Smooth muscle cell (in vitro differentiated cells): ENCODE data around the gene RTP2. TPM values are rescaled to one million over a fixed set of nuclear protein-coding genes. Genes with fewer than 3 reads are reported as not detected.

ENCODE experiments used
- DNase-seq: peaks from one replicate; lab custom pipeline; 2025; ENCODE audit not compliant: unreplicated experiment; lab: John Stamatoyannopoulos, UW
- H2AFZ ChIP-seq: fragments of 200-600 bp; sonication (generic); 2 replicates; pipeline ENCODE4 v1.6.0; 2016; ENCODE audit warnings: antibody characterized with exemption, low read depth, mild to moderate bottlenecking
- H3F3A ChIP-seq: fragments of 200-600 bp; sonication (generic); 2 replicates; pipeline ENCODE4 v1.6.0; 2017; ENCODE audit warnings: antibody characterized with exemption, low read depth
- H3K27ac ChIP-seq: fragments of 200-600 bp; sonication (generic); 2 replicates; pipeline ENCODE4 v1.5.1; 2016; ENCODE audit warnings: low read depth, mild to moderate bottlenecking
- H3K27me3 ChIP-seq: fragments of 200-600 bp; sonication (generic); 2 replicates; pipeline ENCODE4 v1.6.1; 2016; ENCODE audit warnings: low read depth, mild to moderate bottlenecking
- H3K36me3 ChIP-seq: fragments of 200-600 bp; sonication (generic); 2 replicates; pipeline ENCODE4 v1.5.1; 2016; ENCODE audit warnings: low read depth
- H3K4me1 ChIP-seq: fragments of 200-600 bp; sonication (generic); 2 replicates; pipeline ENCODE4 v1.5.1; 2016; ENCODE audit warnings: low read depth
- H3K4me2 ChIP-seq: fragments of 200-600 bp; sonication (generic); 2 replicates; pipeline ENCODE4 v1.6.0; 2016; ENCODE audit warnings: mild to moderate bottlenecking
- H3K4me3 ChIP-seq: fragments of 200-600 bp; sonication (generic); 2 replicates; pipeline ENCODE4 v1.5.1; 2016; ENCODE audit warnings: mild to moderate bottlenecking
- H3K79me2 ChIP-seq: fragments of 200-600 bp; sonication (generic); 2 replicates; pipeline ENCODE4 v1.6.0; 2016; ENCODE audit warnings: low read depth, mild to moderate bottlenecking
- H3K9ac ChIP-seq: fragments of 200-600 bp; sonication (generic); 2 replicates; pipeline ENCODE4 v1.6.0; 2016; ENCODE audit warnings: low read depth
- H3K9me3 ChIP-seq: fragments of 200-600 bp; sonication (generic); replicated peaks from 2 replicates; pipeline ENCODE4 v1.5.1; 2016; ENCODE audit warnings: low read depth
- H4K20me1 ChIP-seq: fragments of 200-600 bp; sonication (generic); 2 replicates; pipeline ENCODE4 v1.6.0; 2016; ENCODE audit warnings: low read depth
- WGBS: methylation state at CpG from one replicate; pipeline ENCODE4 v1.1.7; 2016; ENCODE audit warnings: low lambda C conversion rate; 5-methylcytosine and 5-hydroxymethylcytosine counted together
- polyA plus RNA-seq: library from polyadenylated mRNA; unstranded; fragments of >200 nt; fragmentation: Nextera tagmentation; extraction: Ambion mirVana; gene quantifications from 2 replicates; pipeline ENCODE4 v1.2.1, GENCODE V29; 2016
- total RNA-seq: library from RNA; depleted of rRNA; stranded (reverse); fragments of >200 nt; gene quantifications from 2 replicates; pipeline ENCODE4 v1.2.3, GENCODE V29; 2014
- TF ChIP-seq, protein P1 (sequence below): fragments of 200-600 bp; sonication (generic); IDR thresholded peaks from 2 replicates; pipeline ENCODE4 v1.5.1; 2017; ENCODE audit warnings: borderline replicate concordance, mild to moderate bottlenecking, antibody characterized with exemption; ENCODE audit not compliant: insufficient read depth, poor library complexity, severe bottlenecking

The RTP2 gene
- total and polyA plus RNA-seq, 2 experiments from 2014 or later: not detected

DNA sequence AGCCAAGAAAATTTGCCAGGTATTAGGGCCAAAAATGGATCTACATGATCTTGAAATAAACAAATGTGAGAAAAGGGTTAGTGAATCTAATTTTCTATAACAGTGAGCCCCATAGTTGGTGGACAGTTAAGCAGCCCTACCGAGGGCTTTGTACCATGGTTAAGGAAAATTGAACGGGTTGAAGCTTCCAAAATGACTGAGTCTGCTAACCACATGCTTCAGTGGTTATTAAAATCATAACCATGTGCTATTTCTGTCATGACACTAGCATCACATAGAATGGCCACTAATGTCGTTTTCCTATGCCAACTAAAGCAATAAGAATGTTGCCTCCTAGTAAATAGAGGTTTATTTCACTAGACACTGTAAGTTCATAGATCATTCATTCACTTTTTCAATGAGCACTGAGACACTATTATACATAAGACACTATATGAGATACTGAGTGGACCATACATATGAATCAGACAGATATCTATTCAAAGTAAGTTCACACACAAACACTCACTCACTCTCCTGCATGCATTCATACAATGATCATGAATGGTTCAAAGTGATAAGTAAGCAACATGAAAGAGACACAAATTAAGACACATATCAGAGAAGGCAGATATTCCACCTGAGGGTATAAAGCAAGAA lies 36.5 kb downstream of the RTP2 start:
- no peak overlapping the region for H3K27ac ChIP-seq
- no peaks in the 10 kb centered on the region for H3K79me2 ChIP-seq
- H4K20me1 ChIP-seq: no peaks in the 10 kb centered on the region
- peaks cover 15% of the 10 kb centered on the region for H3K27me3 ChIP-seq
- WGBS: 80% methylated on average over 3 of the region's 3 CpGs
- H3K4me2 ChIP-seq: no peak overlapping the region
- H3K36me3 ChIP-seq: no peaks in the 10 kb centered on the region
- no peak overlapping the region for H3K9ac ChIP-seq
- H3K4me1 ChIP-seq: no peaks in the 10 kb centered on the region
- no peak overlapping the region for H3K4me3 ChIP-seq
- no peaks in the 10 kb centered on the region for H3F3A ChIP-seq
- no peak overlapping the region for H2AFZ ChIP-seq
- no peak for DNase-seq
- no peaks in the 10 kb centered on the region for H3K9me3 ChIP-seq
- TF ChIP-seq, protein P1, sequence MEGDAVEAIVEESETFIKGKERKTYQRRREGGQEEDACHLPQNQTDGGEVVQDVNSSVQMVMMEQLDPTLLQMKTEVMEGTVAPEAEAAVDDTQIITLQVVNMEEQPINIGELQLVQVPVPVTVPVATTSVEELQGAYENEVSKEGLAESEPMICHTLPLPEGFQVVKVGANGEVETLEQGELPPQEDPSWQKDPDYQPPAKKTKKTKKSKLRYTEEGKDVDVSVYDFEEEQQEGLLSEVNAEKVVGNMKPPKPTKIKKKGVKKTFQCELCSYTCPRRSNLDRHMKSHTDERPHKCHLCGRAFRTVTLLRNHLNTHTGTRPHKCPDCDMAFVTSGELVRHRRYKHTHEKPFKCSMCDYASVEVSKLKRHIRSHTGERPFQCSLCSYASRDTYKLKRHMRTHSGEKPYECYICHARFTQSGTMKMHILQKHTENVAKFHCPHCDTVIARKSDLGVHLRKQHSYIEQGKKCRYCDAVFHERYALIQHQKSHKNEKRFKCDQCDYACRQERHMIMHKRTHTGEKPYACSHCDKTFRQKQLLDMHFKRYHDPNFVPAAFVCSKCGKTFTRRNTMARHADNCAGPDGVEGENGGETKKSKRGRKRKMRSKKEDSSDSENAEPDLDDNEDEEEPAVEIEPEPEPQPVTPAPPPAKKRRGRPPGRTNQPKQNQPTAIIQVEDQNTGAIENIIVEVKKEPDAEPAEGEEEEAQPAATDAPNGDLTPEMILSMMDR: no peak

GRCh38 chr3:187665010-187665409 lies 37.3 kb downstream of the RTP2 start:
- Histone ChIP-seq H3K36me3 (no peaks in the 10 kb centered on the region), H4K20me1 (no peaks in the 10 kb centered on the region), H3K4me2 (no peak overlapping the region), H3K4me1 (no peaks in the 10 kb centered on the region), H3K9ac (no peak overlapping the region), H3K79me2 (no peaks in the 10 kb centered on the region), H3K27me3 (peaks cover 15% of the 10 kb centered on the region), H2AFZ (no peak overlapping the region), H3K4me3 (no peak overlapping the region), H3F3A (no peaks in the 10 kb centered on the region), H3K9me3 (no peaks in the 10 kb centered on the region), H3K27ac (no peak overlapping the region)
- TF ChIP-seq, protein P1: no peak
- no peak for DNase-seq

DNA sequence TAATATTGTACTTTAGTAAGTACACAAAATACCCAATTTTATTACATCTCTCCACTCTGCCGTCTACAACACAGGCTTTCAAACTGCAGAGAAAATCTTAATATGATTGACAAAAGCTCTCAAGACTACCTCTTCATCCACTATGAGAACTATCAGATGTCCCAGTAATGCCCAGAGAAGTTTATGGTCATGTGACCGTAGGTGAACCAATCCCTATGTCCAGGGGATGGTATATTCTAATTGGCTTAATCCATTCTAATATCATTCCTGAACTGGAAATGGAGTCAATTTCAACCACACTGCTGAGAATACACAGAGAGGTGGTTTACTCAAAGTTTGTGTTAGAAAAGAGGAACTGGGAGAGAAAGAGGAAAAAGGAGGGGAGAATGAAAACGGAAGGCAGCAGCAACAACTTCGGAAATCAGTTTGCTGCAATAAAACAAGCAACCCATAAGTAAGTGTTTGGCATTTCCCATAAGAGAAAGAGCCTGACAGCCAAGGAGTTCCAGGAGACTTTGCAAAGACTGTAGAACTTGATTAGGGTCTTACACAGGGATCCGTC lies 39.4 kb downstream of the RTP2 start:
- no peaks in the 10 kb centered on the region for H4K20me1 ChIP-seq
- no peak overlapping the region for H3K9ac ChIP-seq
- no peaks in the 10 kb centered on the region for H3F3A ChIP-seq
- H3K27me3 ChIP-seq: peaks cover 15% of the 10 kb centered on the region
- H3K4me1 ChIP-seq: no peaks in the 10 kb centered on the region
- H3K27ac ChIP-seq: no peak overlapping the region
- whole genome bisulfite sequencing: 91% methylated on average over 5 of the region's 5 CpGs
- DNase-seq: no peak
- H3K36me3 ChIP-seq: no peaks in the 10 kb centered on the region
- H3K4me2 ChIP-seq: no peak overlapping the region
- H3K79me2 ChIP-seq: no peaks in the 10 kb centered on the region
- TF ChIP-seq, protein P1: no peak
- H3K9me3 ChIP-seq: no peaks in the 10 kb centered on the region
- H2AFZ ChIP-seq: no peak overlapping the region
- no peak overlapping the region for H3K4me3 ChIP-seq

- Histone ChIP-seq H3K27me3 (peaks cover 15% of the 10 kb centered on the region), H3K36me3 (no peaks in the 10 kb centered on the region), H3K27ac (no peak overlapping the region), H3K4me3 (no peak overlapping the region), H3K79me2 (no peaks in the 10 kb centered on the region), H3K4me1 (no peaks in the 10 kb centered on the region), H3K9ac (no peak overlapping the region), H3K4me2 (no peak overlapping the region), H2AFZ (no peak overlapping the region), H3F3A (no peaks in the 10 kb centered on the region), H3K9me3 (no peaks in the 10 kb centered on the region), H4K20me1 (no peaks in the 10 kb centered on the region)
- DNase-seq: no peak
- TF ChIP-seq, protein P1: no peak
These were observed 41.1 kb downstream of the RTP2 start for GRCh38 chr3:187661267-187661666.
